Thoracic aorta (tissue), 2 donors: ENCODE results near the gene VSTM4. TPM values are rescaled to one million over a fixed set of nuclear protein-coding genes. Genes with fewer than 3 reads are reported as not detected.

ENCODE experiments used
- ATAC-seq: fragments of 150-250 bp; one replicate; pipeline ENCODE4 v1.8.0; 2017; ENCODE audit warnings: low read depth; ENCODE audit not compliant: insufficient number of reproducible peaks, low FRiP score
- DNase-seq: peaks from one replicate; pipeline ENCODE4 v3.0.0-alpha.2; 2020; ENCODE audit warnings: low spot score
- H3K27ac ChIP-seq, 2 donors: fragments of 200-600 bp; sonication (generic); 1 replicate in 1 of 2; 2 replicates in 1 of 2; pipeline ENCODE4 v1.5.1; 2016; ENCODE audit warnings: mild to moderate bottlenecking in 2 of 2, moderate library complexity in 2 of 2
- H3K27me3 ChIP-seq: fragments of 200-600 bp; sonication (generic); replicated peaks from 2 replicates; pipeline ENCODE4 v1.6.0; 2016; ENCODE audit warnings: mild to moderate bottlenecking; ENCODE audit not compliant: insufficient read depth
- H3K36me3 ChIP-seq: fragments of 200-600 bp; sonication (generic); one replicate; pipeline ENCODE4 v1.5.1; 2016
- H3K4me1 ChIP-seq, 2 donors: fragments of 200-600 bp; sonication (generic); 1 replicate in 1 of 2; 2 replicates in 1 of 2; pipeline versions ENCODE4 v1.5.1 to v1.6.0; 2016; ENCODE audit warnings: low read depth in 2 of 2, mild to moderate bottlenecking in 1 of 2; ENCODE audit not compliant: control insufficient read depth in 1 of 2
- H3K4me3 ChIP-seq: fragments of 200-600 bp; sonication (generic); 2 replicates; pipeline ENCODE4 v1.5.1; 2016; ENCODE audit warnings: mild to moderate bottlenecking
- H3K9me3 ChIP-seq: fragments of 200-600 bp; sonication (generic); 2 replicates; pipeline ENCODE4 v1.5.1; 2016
- CTCF ChIP-seq: fragments of 200-600 bp; sonication (generic); IDR thresholded peaks from one replicate; pipeline ENCODE4 v1.5.1; 2019; ENCODE audit warnings: antibody characterized with exemption
- total RNA-seq, 2 donors: library from RNA; depleted of rRNA; stranded (reverse); fragments of >200 nt; gene quantifications; one replicate each; pipeline versions ENCODE4 v1.1.0 to v1.2.3, GENCODE V29; 2016

The VSTM4 gene
- total RNA-seq, 2 donors from 2014 or later: 24.4 to 46.4 TPM

- Histone ChIP-seq H3K27me3 (no peaks in the 10 kb centered on the region), H3K4me3 (no peak overlapping the region), H3K4me1 (peaks cover 52 to 92% of the 10 kb centered on the region in 2 donors), H3K9me3 (no peaks in the 10 kb centered on the region), H3K27ac (peak overlapping the region; percentile 46 to 69), H3K36me3 (no peaks in the 10 kb centered on the region)
- ATAC-seq (no peak), DNase-seq (no peak)
- no peak for TF ChIP-seq CTCF
Observed at GRCh38 chr10:49107887-49108267, 7.4 kb downstream of the VSTM4 start.

- ATAC-seq (no peak), DNase-seq (no peak)
- Histone ChIP-seq H3K36me3 (no peaks in the 10 kb centered on the region), H3K4me1 (peaks cover 49 to 87% of the 10 kb centered on the region in 2 donors), H3K9me3 (no peaks in the 10 kb centered on the region), H3K27me3 (no peaks in the 10 kb centered on the region), H3K27ac (peak overlapping the region; percentile 46 to 69), H3K4me3 (no peak overlapping the region)
- TF ChIP-seq CTCF: no peak
Observed at GRCh38 chr10:49107111-49107886, 8.0 kb downstream of the VSTM4 start.

GRCh38 chr10:49106451-49106850, 8.9 kb downstream of the VSTM4 start:
- no peak for DNase-seq
- no peak for TF ChIP-seq CTCF
- ATAC-seq: no peak
- Histone ChIP-seq H3K4me3 (no peak overlapping the region), H3K9me3 (no peaks in the 10 kb centered on the region), H3K27ac (peak overlapping the region; percentile 69 to 83), H3K27me3 (no peaks in the 10 kb centered on the region), H3K36me3 (no peaks in the 10 kb centered on the region), H3K4me1 (peaks cover 41 to 78% of the 10 kb centered on the region in 2 donors)

GRCh38 chr10:49105076-49105475, 10.2 kb downstream of the VSTM4 start:
- H3K4me3 ChIP-seq: no peak overlapping the region
- H3K36me3 ChIP-seq: no peaks in the 10 kb centered on the region
- no peaks in the 10 kb centered on the region for H3K9me3 ChIP-seq
- peaks cover 29 to 65% of the 10 kb centered on the region in 2 donors for H3K4me1 ChIP-seq
- peak overlapping the region; percentile 69 to 83 for H3K27ac ChIP-seq
- no peak for TF ChIP-seq CTCF
- no peaks in the 10 kb centered on the region for H3K27me3 ChIP-seq
- DNase-seq (no peak), ATAC-seq (no peak)

GRCh38 chr10:49104323-49104722, 11.0 kb downstream of the VSTM4 start:
- peak; percentile 41 for ATAC-seq
- peak; percentile 37 for TF ChIP-seq CTCF
- H3K4me1 ChIP-seq: peaks cover 24 to 65% of the 10 kb centered on the region in 2 donors
- no peaks in the 10 kb centered on the region for H3K36me3 ChIP-seq
- H3K27ac ChIP-seq: peak overlapping the region; percentile 69 to 83
- H3K27me3 ChIP-seq: no peaks in the 10 kb centered on the region
- no peak overlapping the region for H3K4me3 ChIP-seq
- H3K9me3 ChIP-seq: no peaks in the 10 kb centered on the region
- no peak for DNase-seq
